HL-60/S4 treated with retinoic acid at 250 ng/mL for 4 days and 3 days (cell line): ENCODE measurements around the gene MSMP.

Experiments
- in situ Hi-C: fragments of 300-500 bp; cut with MboI; formaldehyde crosslinking; loops from 2 replicates; pipeline ENCODE4 v1.7.0; 2022; ENCODE audit warnings: low sequenced_read_pairs

MSMP gene

GRCh38 chr9:35703906-35704672 lies 50.0 kb downstream of the MSMP start:
- in situ Hi-C loops = loop anchor here (25.0 kb wide), 1 partner anchor 642 kb away; the partner anchor contains the start of gene VCP
